ENCODE results near the gene GLDN. TPM values are rescaled to one million over a fixed set of nuclear protein-coding genes. Genes with fewer than 3 reads are reported as not detected.

The GLDN gene
- total and polyA plus RNA-seq, 10 of the 15 experiments (the other 5 are each of a cell fraction or from before 2014, with no cell fraction given), result 0.13 TPM; not detected in 9

GRCh38 chr15:51398626-51399025 lies 57.2 kb downstream of the GLDN start:
- ATAC-seq, result no peak
- SMC1A ChIA-PET (ENCODE audit: uncharacterized antibody, unreplicated experiment), result interaction anchor here (1.2 kb wide), 1 partner anchor 171 kb away, joined by 3 read pairs; no protein-coding TSS in a partner anchor
- no peaks in the 10 kb centered on the region; the same call in 1 of the 2 replicates for H4K20me1 ChIP-seq (ENCODE audit: control insufficient read depth, insufficient read depth)

More at GRCh38 chr15:51398626-51399025, 57.2 kb downstream of the GLDN start:
- intact Hi-C loops (cut with micrococcal nuclease; ENCODE audit: unreplicated experiment), result no loop called here
- TF ChIP-seq BCL3 (IDR thresholded peaks at IDR 0.05; ENCODE audit: borderline replicate concordance, insufficient read depth, low read depth, low read length, poor library complexity, severe bottlenecking) (no peak), USF2 (IDR thresholded peaks at IDR 0.05; ENCODE audit: borderline replicate concordance, low read depth, low read length) (no peak), RBBP5 (conservative IDR thresholded peaks at IDR 0.05) (no peak), ZBED1 (IDR thresholded peaks at IDR 0.05; ENCODE audit: borderline replicate concordance) (no peak), FOS (IDR thresholded peaks at IDR 0.05; ENCODE audit: borderline replicate concordance, extremely low read depth, insufficient read length) (no peak), BCLAF1 (IDR thresholded peaks at IDR 0.05) (no peak), SMARCA5 (IDR thresholded peaks at IDR 0.05) (no peak), CREM (IDR thresholded peaks at IDR 0.05; ENCODE audit: low read depth) (no peak), PML (IDR thresholded peaks at IDR 0.05; ENCODE audit: low read length) (no peak), EZH2 (IDR thresholded peaks at IDR 0.05; ENCODE audit: borderline replicate concordance, control insufficient read depth, low read depth, low read length) (no peak), BMI1 (IDR thresholded peaks at IDR 0.05; ENCODE audit: borderline replicate concordance) (no peak), FOXM1 (IDR thresholded peaks at IDR 0.05; ENCODE audit: low read depth, low read length) (no peak), ETV6 (conservative IDR thresholded peaks at IDR 0.05 in 1 of 2, IDR thresholded peaks at IDR 0.05 in 1 of 2; ENCODE audit: borderline replicate concordance in 1 of 2, low read depth in 1 of 2) (no peak), TCF12 (IDR thresholded peaks at IDR 0.05; ENCODE audit: low read depth, low read length) (no peak), EP300 (IDR thresholded peaks at IDR 0.05; ENCODE audit: borderline replicate concordance in 1 of 2, control insufficient read depth in 1 of 2, low read depth in 2 of 2, low read length in 2 of 2) (no peak), CREB1 (IDR thresholded peaks at IDR 0.05; ENCODE audit: low read depth) (no peak), KAT2A (conservative IDR thresholded peaks at IDR 0.05; ENCODE audit: control insufficient read depth, low read depth, low read length) (no peak)
- 41% methylated on average over 9 of the region's 9 CpGs for WGBS (ENCODE audit: insufficient coverage, insufficient replicate concordance, low lambda C conversion rate, missing lambda C conversion rate)
- no TSS peak for BruUV-seq (replicated peaks)
- H3K9ac ChIP-seq (ENCODE audit: control insufficient read depth, insufficient read depth, low read length), result no peak overlapping the region
- no peak overlapping the region for H3K4me3 ChIP-seq
- H3K27ac ChIP-seq (ENCODE audit: control insufficient read depth, insufficient read depth), result no peak overlapping the region
- ChIA-PET RAD21 (ENCODE audit: unreplicated experiment) (interaction anchor here (1.3 kb wide), 1 partner anchor 118 kb away, joined by 3 read pairs; no protein-coding TSS in a partner anchor), CTCF (interaction anchor here (0.5 to 1.7 kb wide), 5 partner anchors 16 to 236 kb away, joined by 3 to 4 read pairs (median 3); no protein-coding TSS in a partner anchor), POLR2A (no interaction called here)
- H3K4me1 ChIP-seq (ENCODE audit: control insufficient read depth, insufficient read depth, low read length), result no peaks in the 10 kb centered on the region
- no peaks in the 10 kb centered on the region for H3K36me3 ChIP-seq (ENCODE audit: control insufficient read depth in 2 of 2, insufficient read depth in 2 of 2, low read length in 1 of 2)
- H2AFZ ChIP-seq (ENCODE audit: control insufficient read depth, low read depth, low read length), result no peak overlapping the region
- H3K79me2 ChIP-seq (ENCODE audit: control insufficient read depth, insufficient read depth, low read length), result no peaks in the 10 kb centered on the region
- FAIRE-seq, result no peak
- no peak overlapping the region for H3K4me2 ChIP-seq (ENCODE audit: control insufficient read depth, insufficient read depth)
- in situ Hi-C loops (cut with MboI), result no loop called here
- H3K9me3 ChIP-seq (replicated peaks; ENCODE audit: control insufficient read depth, insufficient read depth, low read length), result no peaks in the 10 kb centered on the region
- H3K27me3 ChIP-seq (replicated peaks in 1 of 2; ENCODE audit: control insufficient read depth in 2 of 2, insufficient read depth in 2 of 2, low read length in 1 of 2), result peaks cover 3 to 7% of the 10 kb centered on the region in 2 experiments; a peak in 3 of 4 replicates
- no peak for DNase-seq (ENCODE audit: low read depth, low spot score)
